Stimulated activated CD4-positive, alpha-beta T cell treated with anti-CD3 and anti-CD28 coated beads, Interleukin-12 subunit alpha, Interleukin-12 subunit beta, amount 100 ng/mL, for 4 hours (primary cell): ENCODE results near the gene CD36.

Experiments used
- DNase-seq: peaks from one replicate; pipeline ENCODE4 v3.0.0-alpha.2; 2020

CD36 gene

GRCh38 chr7:80708123-80708522, 69.7 kb downstream of the CD36 start:
- no peak for DNase-seq

DNA sequence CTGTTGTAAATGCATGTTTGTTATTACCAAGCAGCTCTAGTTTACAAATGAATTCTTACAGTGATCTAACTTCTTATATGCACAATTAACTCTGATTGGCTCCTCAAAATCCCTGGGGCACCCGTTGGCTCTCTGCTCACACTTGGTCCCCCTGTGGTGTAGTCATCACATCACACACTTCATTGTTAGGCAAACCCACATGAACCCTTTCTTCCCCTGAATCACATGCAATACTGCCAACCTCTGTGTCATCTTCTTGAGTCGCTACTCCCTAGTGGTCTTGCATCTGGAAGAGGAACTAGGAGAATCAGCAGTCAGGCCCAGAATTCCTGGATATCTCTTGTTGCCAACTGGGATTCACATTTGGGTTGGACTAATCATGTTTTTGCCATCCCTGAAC, 73.1 kb downstream of the CD36 start:
- no peak for DNase-seq

- DNase-seq: no peak
Measured at GRCh38 chr7:80719261-80719660, 80.8 kb downstream of the CD36 start.

DNA sequence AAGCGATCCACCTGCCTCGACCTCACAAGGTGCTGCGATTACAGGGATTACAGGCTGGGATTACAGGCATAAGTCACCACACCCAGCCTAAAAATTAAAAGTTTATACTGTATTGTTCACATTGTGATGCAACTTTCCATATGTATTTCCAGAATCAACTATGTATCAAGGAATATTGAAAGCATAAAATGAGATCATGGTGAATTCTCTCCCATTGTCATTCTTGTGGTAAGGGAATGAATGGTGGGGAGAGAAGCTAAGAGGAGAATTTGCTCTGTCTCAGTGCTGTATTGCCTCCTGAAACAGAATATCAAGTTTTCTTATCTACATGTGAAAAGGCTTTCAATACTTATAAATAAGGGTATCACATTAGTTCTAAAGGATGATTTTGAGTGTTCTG, 81.7 kb downstream of the CD36 start:
- no peak for DNase-seq

GRCh38 chr7:80721883-80722615, 83.6 kb downstream of the CD36 start:
- DNase-seq: no peak

DNA sequence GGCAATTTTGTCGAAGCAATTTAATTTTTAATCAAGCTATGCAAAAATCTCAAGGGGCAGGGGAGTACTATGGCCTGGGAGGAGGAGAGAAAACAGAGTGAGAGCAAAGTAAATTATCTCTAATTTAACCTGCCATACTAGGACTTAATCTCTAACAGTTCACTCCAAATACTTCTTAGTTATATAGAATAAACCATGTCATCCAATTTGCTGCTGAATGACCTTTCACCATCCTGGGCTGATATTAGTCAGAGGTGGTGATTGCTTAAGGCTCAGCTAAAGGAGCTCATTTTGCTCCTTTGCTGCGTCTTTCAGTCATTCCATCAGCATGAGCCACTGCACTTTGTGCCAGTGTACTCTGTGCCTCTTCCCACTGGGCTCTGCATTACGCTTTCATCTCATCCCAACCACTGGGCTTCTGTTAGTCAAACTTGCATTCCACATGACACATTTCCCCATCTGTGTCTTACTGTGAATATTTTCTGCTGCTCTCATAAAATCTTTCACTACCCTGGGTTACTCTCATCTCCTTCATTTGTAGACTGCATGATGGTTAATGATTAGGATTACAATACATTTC, 84.3 kb downstream of the CD36 start:
- DNase-seq: no peak

- DNase-seq: no peak
Measured at GRCh38 chr7:80724249-80724871, 85.9 kb downstream of the CD36 start.

DNA sequence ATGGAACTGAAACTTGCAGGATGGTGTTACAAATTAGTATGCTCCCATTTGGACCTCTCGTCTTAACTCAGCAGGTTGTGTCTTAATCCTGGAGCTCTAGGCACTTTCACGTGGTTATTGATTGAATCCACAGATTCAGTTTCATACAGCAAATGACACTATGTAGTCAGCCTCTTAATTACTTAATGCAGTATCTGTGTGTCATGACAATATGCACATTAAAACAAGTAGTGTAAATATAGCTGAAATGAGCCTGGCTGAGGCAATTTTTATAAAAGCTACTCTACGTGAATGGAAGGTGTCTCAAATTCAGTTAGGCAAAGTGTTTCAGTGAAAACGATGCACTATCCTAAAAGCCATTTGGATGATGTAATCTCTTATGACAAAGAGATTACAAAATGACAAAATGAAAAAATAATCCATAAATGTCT, 86.8 kb downstream of the CD36 start:
- no peak for DNase-seq
